ENCODE data around the gene ADGRD1.

Gene ADGRD1

GRCh38 chr12:131137836-131138637 is 184.3 kb downstream of the ADGRD1 start:
- no peaks in the 10 kb centered on the region for H3K27me3 ChIP-seq (ENCODE audit: control insufficient read depth, low read length)
- H3K4me2 ChIP-seq (ENCODE audit: low read length), result no peak overlapping the region

GRCh38 chr12:131138638-131139362 is 185.1 kb downstream of the ADGRD1 start:
- no peaks in the 10 kb centered on the region for H3K27me3 ChIP-seq (ENCODE audit: control insufficient read depth, low read length)

More at GRCh38 chr12:131137836-131138637, 184.3 kb downstream of the ADGRD1 start:
- H3K36me3 ChIP-seq (ENCODE audit: control insufficient read depth, low read length), result no peaks in the 10 kb centered on the region
- H3F3A ChIP-seq (ENCODE audit: control insufficient read depth, insufficient read depth), result no peaks in the 10 kb centered on the region
- no peaks in the 10 kb centered on the region for H3K9me2 ChIP-seq (replicated peaks; ENCODE audit: control insufficient read depth, low read length)
- H3K4me1 ChIP-seq (ENCODE audit: control insufficient read depth, low read length), result no peaks in the 10 kb centered on the region
- TF ChIP-seq EZH2phosphoT487 (IDR thresholded peaks at IDR 0.05; ENCODE audit: borderline replicate concordance, low read length), result no peak
- no peak for TF ChIP-seq CTCF (IDR thresholded peaks at IDR 0.05; ENCODE audit: low read depth, low read length, poor library complexity, severe bottlenecking)
- no peak overlapping the region for H3K4me3 ChIP-seq (ENCODE audit: low read length)
- H3K79me2 ChIP-seq (ENCODE audit: control insufficient read depth, low read length), result no peaks in the 10 kb centered on the region
- H3K27ac ChIP-seq (ENCODE audit: low read depth, low read length), result no peak overlapping the region
- no peaks in the 10 kb centered on the region for H3K9me3 ChIP-seq (ENCODE audit: control insufficient read depth, insufficient read depth, low read length)
- H4K20me1 ChIP-seq (ENCODE audit: control insufficient read depth, insufficient read depth, low read depth, low read length), result no peaks in the 10 kb centered on the region

GRCh38 chr12:131139363-131140068 is 185.8 kb downstream of the ADGRD1 start:
- no peak overlapping the region for H3K27ac ChIP-seq (ENCODE audit: low read depth, low read length)
- no peaks in the 10 kb centered on the region for H3K4me1 ChIP-seq (ENCODE audit: control insufficient read depth, low read length)
- H3K9me2 ChIP-seq (replicated peaks; ENCODE audit: control insufficient read depth, low read length), result no peaks in the 10 kb centered on the region
- TF ChIP-seq CTCF (IDR thresholded peaks at IDR 0.05; ENCODE audit: low read depth, low read length, poor library complexity, severe bottlenecking) (no peak), EZH2phosphoT487 (IDR thresholded peaks at IDR 0.05; ENCODE audit: borderline replicate concordance, low read length) (no peak)
- H4K20me1 ChIP-seq (ENCODE audit: control insufficient read depth, insufficient read depth, low read depth, low read length), result no peaks in the 10 kb centered on the region
- H3K4me2 ChIP-seq (ENCODE audit: low read length), result no peak overlapping the region
- no peaks in the 10 kb centered on the region for H3K27me3 ChIP-seq (ENCODE audit: control insufficient read depth, low read length)
- no peaks in the 10 kb centered on the region for H3K36me3 ChIP-seq (ENCODE audit: control insufficient read depth, low read length)
- no peaks in the 10 kb centered on the region for H3F3A ChIP-seq (ENCODE audit: control insufficient read depth, insufficient read depth)
- no peaks in the 10 kb centered on the region for H3K79me2 ChIP-seq (ENCODE audit: control insufficient read depth, low read length)
- no peak overlapping the region for H3K4me3 ChIP-seq (ENCODE audit: low read length)
- H3K9me3 ChIP-seq (ENCODE audit: control insufficient read depth, insufficient read depth, low read length), result no peaks in the 10 kb centered on the region

More at GRCh38 chr12:131138638-131139362, 185.1 kb downstream of the ADGRD1 start:
- Histone ChIP-seq H3K4me3 (ENCODE audit: low read length) (no peak overlapping the region), H3F3A (ENCODE audit: control insufficient read depth, insufficient read depth) (no peaks in the 10 kb centered on the region), H3K9me3 (ENCODE audit: control insufficient read depth, insufficient read depth, low read length) (no peaks in the 10 kb centered on the region), H4K20me1 (ENCODE audit: control insufficient read depth, insufficient read depth, low read depth, low read length) (no peaks in the 10 kb centered on the region), H3K9me2 (replicated peaks; ENCODE audit: control insufficient read depth, low read length) (no peaks in the 10 kb centered on the region), H3K79me2 (ENCODE audit: control insufficient read depth, low read length) (no peaks in the 10 kb centered on the region), H3K27ac (ENCODE audit: low read depth, low read length) (no peak overlapping the region), H3K36me3 (ENCODE audit: control insufficient read depth, low read length) (no peaks in the 10 kb centered on the region), H3K4me2 (ENCODE audit: low read length) (no peak overlapping the region), H3K4me1 (ENCODE audit: control insufficient read depth, low read length) (no peaks in the 10 kb centered on the region)
- TF ChIP-seq EZH2phosphoT487 (IDR thresholded peaks at IDR 0.05; ENCODE audit: borderline replicate concordance, low read length) (no peak), CTCF (IDR thresholded peaks at IDR 0.05; ENCODE audit: low read depth, low read length, poor library complexity, severe bottlenecking) (no peak)
